HG03575 (cell line): ENCODE measurements around the gene PDE7B.

Experiments used
- ATAC-seq: cut with Tn5 transposase; IDR thresholded peaks from one replicate; pipeline ENCODE4 v1.9.1; 2021; ENCODE audit not compliant: unreplicated experiment, insufficient number of reproducible peaks, low FRiP score; ENCODE audit errors: extremely low read depth

The PDE7B gene

GRCh38 chr6:135880066-135880972, 28.8 kb downstream of the PDE7B start:
- ATAC-seq: peak; percentile 93

DNA sequence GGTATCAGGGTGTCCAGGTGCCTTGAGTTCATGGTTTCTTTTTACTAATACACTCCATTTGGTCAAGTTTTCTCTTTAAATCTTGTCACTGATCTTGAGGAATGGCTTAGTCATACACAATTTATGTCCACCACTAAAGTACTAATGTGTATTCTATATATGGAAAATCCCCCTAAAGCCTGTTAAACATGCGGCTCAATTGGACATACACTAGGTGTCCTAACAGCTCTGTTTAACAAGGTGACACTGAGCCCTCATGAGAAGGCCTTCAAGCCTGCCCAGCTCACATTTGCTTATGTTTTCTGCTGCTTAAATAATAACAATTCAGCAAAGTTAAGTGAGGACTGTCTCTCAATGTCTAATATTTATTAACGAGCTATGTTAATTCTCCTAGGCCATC, 31.5 kb downstream of the PDE7B start:
- ATAC-seq: no peak

- no peak for ATAC-seq
Measured at GRCh38 chr6:135883536-135883935, 32.0 kb downstream of the PDE7B start.

DNA sequence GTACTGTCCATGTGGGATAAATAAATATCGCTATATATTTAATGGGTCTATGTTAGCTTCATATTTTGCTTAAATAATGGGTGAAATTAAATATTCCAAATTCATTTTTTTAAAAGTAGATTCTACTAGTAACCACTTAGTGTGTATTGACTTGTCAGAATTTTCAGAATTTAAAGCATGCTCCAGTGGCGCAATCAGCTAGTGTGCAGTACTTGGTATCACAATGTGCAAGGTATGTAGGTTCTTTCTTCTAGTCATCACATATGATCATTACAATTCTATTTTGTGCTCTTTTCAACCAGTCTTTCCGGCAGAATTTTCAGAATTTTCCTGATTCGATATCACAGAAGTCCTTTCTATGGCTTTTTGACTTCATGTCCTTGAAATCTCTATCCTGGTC, 32.6 kb downstream of the PDE7B start:
- no peak for ATAC-seq

- ATAC-seq: no peak
Measured at GRCh38 chr6:135887069-135887468, 35.6 kb downstream of the PDE7B start.

DNA sequence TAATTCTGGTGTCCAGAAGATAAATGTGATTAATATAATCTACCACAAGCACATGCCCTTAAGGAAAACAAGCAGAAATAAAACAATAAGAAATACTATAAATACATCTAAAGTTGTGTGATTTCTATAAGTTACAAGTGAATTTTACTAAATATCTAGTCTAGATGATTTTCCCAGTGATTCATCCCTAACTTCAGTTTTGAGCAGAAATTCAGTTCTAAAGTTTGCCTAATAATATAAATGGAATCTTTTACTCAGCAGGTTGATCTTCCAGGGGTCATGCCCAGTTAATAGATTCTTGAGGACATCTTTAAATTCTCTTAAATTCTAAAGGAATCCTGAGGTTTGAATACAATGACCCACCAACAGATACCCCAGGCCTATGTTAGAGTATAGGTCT, 37.3 kb downstream of the PDE7B start:
- ATAC-seq: no peak

GRCh38 chr6:135890876-135891275, 39.4 kb downstream of the PDE7B start:
- no peak for ATAC-seq

DNA sequence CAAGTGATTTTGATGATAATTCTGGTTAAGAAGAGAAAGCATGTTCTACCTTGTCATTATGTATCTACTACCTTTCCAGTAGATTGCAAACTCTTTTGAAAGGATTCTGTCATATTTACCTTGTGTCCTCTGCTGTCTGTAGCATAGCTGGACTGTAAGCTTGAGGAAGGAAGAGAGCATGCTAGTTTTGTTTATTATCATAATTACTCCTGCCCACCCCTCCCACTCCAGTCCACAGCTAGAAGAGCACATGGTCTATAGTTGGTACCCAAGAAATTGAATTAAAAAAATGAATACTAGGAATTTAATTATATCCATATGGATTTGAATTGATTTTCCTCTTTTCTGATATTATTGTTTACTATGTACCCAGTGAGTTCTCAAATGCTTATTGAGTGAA, 40.2 kb downstream of the PDE7B start:
- ATAC-seq: no peak

DNA sequence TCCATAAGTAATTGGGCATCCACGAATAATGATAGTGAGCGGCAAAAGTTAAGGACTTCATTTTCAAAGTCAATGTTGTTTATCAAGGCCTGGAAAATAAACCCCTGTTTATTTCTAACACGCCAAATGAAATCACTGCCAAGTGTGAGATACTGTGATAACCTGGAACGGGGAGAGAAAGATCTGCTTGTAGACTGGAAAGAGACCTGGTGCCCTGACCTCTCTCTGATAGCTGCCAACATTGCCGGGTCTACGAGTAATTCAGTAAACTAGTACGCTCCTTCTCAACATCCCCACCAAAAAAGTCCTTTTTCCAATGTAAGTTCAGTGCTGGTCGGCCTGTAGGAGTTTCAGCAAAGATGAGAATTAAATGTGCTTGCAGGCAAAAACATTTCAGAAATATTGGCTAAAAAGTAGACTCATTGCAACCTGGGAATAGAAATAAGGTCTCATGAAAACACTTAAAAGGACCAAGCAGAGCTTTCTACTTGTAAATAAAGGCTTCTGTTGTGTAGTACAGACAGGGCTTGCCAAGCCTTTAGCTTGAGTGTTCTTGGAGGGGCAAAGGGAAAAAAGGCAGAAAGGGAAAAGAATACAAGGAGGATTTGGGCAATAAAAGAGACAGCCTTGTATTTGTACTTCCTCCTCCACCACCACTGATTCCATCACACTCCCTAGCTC, 43.9 kb downstream of the PDE7B start:
- no peak for ATAC-seq

DNA sequence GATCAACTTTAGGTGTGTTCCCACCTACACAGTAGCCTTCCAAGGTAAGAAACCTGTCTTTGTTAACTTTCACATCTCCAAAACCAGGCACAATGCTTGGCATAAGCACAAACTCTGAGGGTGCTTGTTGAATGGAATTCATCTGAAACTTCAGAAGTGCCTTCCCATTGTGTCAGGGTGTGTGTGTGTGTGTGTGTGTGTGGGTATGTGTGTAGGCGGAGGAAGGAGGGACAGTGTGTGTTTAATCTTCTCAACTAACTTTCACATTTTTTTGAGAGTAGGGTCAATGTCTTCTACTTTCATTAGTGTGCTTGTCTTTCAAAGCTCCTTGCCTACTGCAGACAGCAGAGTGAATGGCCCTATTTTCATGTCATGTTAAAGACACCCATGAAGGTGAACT, 45.6 kb downstream of the PDE7B start:
- no peak for ATAC-seq

DNA sequence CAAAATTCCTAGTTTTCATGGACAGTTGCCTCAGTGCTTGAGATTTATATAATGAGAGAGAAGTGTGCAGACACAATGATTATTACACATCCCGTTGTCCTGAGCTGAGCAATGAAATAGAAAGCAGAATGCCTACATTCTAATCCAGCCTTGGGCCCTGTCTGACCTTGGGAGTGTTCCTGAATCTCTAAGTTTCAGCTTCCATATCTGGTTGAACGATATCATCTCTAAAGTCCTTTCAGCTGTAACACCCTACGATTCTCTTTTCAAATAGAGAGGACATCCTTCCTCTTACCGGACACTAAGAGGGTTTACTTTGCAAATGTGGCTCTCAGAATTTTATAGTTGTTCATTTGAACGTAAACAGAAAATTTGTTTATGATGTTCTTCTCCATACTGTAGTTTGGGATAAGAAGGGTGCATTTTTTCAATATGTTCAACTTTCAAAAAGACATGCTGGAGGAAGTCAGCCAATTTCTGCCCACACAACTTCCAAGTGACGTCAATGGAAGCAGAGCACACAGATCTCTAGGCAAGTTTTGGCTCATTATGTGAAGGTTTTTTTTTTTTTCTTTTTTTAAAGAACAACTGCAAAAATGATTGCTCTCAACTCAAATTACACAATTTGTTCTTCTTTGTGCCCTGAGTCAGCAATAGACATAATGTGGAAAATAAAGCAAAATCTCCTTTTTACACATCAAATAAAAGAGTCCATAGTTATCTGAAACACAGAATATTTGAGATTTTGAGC, 50.4 kb downstream of the PDE7B start:
- ATAC-seq: no peak

- no peak for ATAC-seq
Measured at GRCh38 chr6:135902756-135903331, 51.3 kb downstream of the PDE7B start.

- no peak for ATAC-seq
Measured at GRCh38 chr6:135904666-135905065, 53.2 kb downstream of the PDE7B start.

DNA sequence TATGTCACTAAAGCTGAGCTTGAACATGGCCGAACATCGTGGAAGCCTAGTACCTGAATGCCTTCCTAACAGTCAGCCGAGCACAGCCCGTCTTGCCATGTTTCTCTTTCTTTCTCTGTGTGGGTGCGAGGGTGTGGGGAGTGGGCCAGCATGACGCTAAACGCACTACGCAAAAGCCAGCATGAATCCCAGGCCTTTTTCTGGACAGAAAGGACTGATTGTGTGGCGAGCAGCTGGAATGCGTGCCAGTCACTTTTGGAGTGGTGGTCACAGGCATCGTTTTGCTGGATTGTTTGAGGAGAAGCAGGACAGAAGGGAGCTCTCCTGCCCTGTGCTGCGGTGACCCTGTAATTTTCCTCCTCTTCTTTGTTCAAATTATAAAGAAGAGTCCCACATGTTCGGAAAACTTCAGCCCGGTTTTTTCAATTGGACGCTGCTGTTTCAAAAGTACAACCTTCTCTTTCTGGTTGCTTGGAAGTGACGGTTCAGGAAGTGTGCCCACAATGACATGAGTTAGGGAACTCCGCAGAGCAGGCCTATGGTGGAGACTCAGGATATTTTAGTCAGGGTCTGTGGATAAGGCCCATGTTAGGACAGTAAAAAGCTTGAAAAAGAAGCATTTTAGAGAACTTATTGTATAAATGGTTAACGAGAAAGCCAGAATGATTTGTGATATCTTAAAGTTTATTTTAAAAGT, 54.3 kb downstream of the PDE7B start:
- ATAC-seq: no peak

DNA sequence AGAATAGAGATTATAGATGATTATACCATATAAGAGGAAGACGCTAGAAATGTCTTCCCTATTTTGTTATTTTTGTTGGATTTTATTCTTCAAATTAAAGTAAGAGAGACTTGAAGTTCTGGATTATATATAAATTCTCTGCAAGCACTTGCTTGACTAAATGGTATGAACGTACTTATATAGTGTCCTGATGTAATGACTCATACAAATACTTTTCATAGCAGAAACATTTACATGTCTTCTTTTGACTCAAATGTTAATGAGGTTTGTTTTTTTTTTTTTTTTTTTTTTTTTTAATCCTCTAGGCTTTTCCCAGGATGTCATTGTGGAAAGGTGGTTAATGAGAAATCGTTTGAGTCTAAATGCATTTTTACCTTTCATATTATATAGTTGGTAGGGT, 55.0 kb downstream of the PDE7B start:
- no peak for ATAC-seq

- ATAC-seq: no peak
Measured at GRCh38 chr6:135906972-135907465, 55.5 kb downstream of the PDE7B start.

GRCh38 chr6:135909737-135910387, 58.4 kb downstream of the PDE7B start:
- ATAC-seq: no peak
